Measurements from ENCODE around the gene MRAP2.
"Not testable (repeated sequence)": the region's sequence is repeated elsewhere in the genome, so short reads cannot be mapped to it uniquely, and the experiment has no call there.

MRAP2 gene

GRCh38 chr6:84077645-84078044, 44.1 kb downstream of the MRAP2 start:
- DNase-seq (ENCODE audit: low read depth), result no peak

GRCh38 chr6:84078335-84078734, 44.8 kb downstream of the MRAP2 start:
- DNase-seq (ENCODE audit: low read depth), result no peak

GRCh38 chr6:84081222-84081621, 47.6 kb downstream of the MRAP2 start:
- DNase-seq (ENCODE audit: low read depth), result no peak

- DNase-seq (ENCODE audit: low read depth), result no peak
Observed at GRCh38 chr6:84082689-84083265, 49.2 kb downstream of the MRAP2 start.

- DNase-seq (ENCODE audit: low read depth), result not testable (repeated sequence)
Observed at GRCh38 chr6:84084705-84085104, 51.1 kb downstream of the MRAP2 start.

- DNase-seq (ENCODE audit: low read depth), result no peak
Observed at GRCh38 chr6:84086056-84086455, 52.5 kb downstream of the MRAP2 start.

- DNase-seq (ENCODE audit: low read depth), result no peak
Observed at GRCh38 chr6:84086545-84087429, 53.2 kb downstream of the MRAP2 start.

- DNase-seq (ENCODE audit: low read depth), result no peak
Observed at GRCh38 chr6:84089081-84089480, 55.5 kb downstream of the MRAP2 start.

- no peak for DNase-seq (ENCODE audit: low read depth)
Observed at GRCh38 chr6:84089552-84089951, 56.0 kb downstream of the MRAP2 start.

- DNase-seq (ENCODE audit: low read depth), result no peak
Observed at GRCh38 chr6:84093441-84094435, 60.2 kb downstream of the MRAP2 start.

- no peak for DNase-seq (ENCODE audit: low read depth)
Observed at GRCh38 chr6:84095156-84095555, 61.6 kb downstream of the MRAP2 start.

GRCh38 chr6:84103029-84103428, 69.5 kb downstream of the MRAP2 start:
- DNase-seq (ENCODE audit: low read depth), result peak; percentile 4

GRCh38 chr6:84105215-84105924, 71.8 kb downstream of the MRAP2 start:
- peak; percentile 57 for DNase-seq (ENCODE audit: low read depth)

- no peak for DNase-seq (ENCODE audit: low read depth)
Observed at GRCh38 chr6:84107495-84107894, 73.9 kb downstream of the MRAP2 start.

- DNase-seq (ENCODE audit: low read depth), result not testable (repeated sequence)
Observed at GRCh38 chr6:84111351-84111750, 77.8 kb downstream of the MRAP2 start.

- not testable (repeated sequence) for DNase-seq (ENCODE audit: low read depth)
Observed at GRCh38 chr6:84114933-84115594, 81.5 kb downstream of the MRAP2 start.

- DNase-seq (ENCODE audit: low read depth), result no peak
Observed at GRCh38 chr6:84118191-84118590, 84.6 kb downstream of the MRAP2 start.

- peak; percentile 19 for DNase-seq (ENCODE audit: low read depth)
Observed at GRCh38 chr6:84119277-84119676, 85.7 kb downstream of the MRAP2 start.

GRCh38 chr6:84123186-84123585, 89.6 kb downstream of the MRAP2 start:
- no peak for DNase-seq (ENCODE audit: low read depth)

- not testable (repeated sequence) for DNase-seq (ENCODE audit: low read depth)
Observed at GRCh38 chr6:84129588-84129987, 96.0 kb downstream of the MRAP2 start.

- DNase-seq (ENCODE audit: low read depth), result not testable (repeated sequence)
Observed at GRCh38 chr6:84133385-84133784, 99.8 kb downstream of the MRAP2 start.
